ENCODE data around the gene CCNY. TPM values are rescaled to one million over a fixed set of nuclear protein-coding genes. Genes with fewer than 3 reads are reported as not detected.

Gene CCNY
- total and polyA plus RNA-seq, 2 of the 4 experiments (the other 2 are of a cell fraction) = 38.0 to 131 TPM

DNA sequence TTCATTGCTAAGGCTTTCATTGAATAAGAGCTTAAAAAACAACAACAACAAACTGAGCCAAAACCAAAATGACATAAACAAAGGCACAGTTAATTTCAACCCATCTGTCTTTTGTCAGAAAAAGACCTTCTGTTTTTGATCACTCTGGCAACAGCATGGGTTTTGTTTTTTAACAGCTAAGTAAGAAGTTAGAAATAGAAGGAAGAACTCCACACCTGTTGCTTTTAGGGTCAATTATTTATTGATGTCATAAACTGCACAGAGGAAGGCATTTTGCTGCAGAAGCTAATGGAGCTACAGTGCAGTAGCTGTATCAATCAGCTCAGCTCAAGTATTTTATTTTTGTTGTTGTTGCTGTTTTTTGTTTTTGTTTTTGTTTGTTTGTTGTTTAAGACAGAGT, 252.5 kb downstream of the CCNY start:
- Histone ChIP-seq H3K4ac (ENCODE audit: low read depth, low read length) (no peak overlapping the region), H4K8ac (ENCODE audit: low read depth in 2 of 2, low read length in 2 of 2) (no peak overlapping the region), H2BK15ac (ENCODE audit: low read depth, low read length) (no peak overlapping the region), H2AFZ (replicated peaks; ENCODE audit: low read length, poor library complexity) (no peak overlapping the region), H3K4me1 (ENCODE audit: control insufficient read depth, insufficient read depth, low read length) (no peaks in the 10 kb centered on the region), H2BK20ac (ENCODE audit: low read depth, low read length) (no peak overlapping the region), H3K79me1 (ENCODE audit: low read depth in 1 of 2, low read length in 2 of 2) (no peaks in the 10 kb centered on the region), H3K9me3 (ENCODE audit: control insufficient read depth, insufficient read depth, low read length) (peaks cover 9% of the 10 kb centered on the region), H3K36me3 (ENCODE audit: control insufficient read depth, insufficient read depth, low read length) (no peaks in the 10 kb centered on the region), H2BK120ac (ENCODE audit: low read depth, low read length) (no peak overlapping the region), H4K20me1 (ENCODE audit: insufficient read depth, low read length) (no peaks in the 10 kb centered on the region; the same call in 1 of the 2 replicates), H3K9ac (ENCODE audit: low read depth, low read length) (no peak overlapping the region), H4K5ac (ENCODE audit: low read depth, low read length) (no peak overlapping the region), H2BK5ac (ENCODE audit: low read depth, low read length, poor library complexity, severe bottlenecking) (no peak overlapping the region), H3K9me1 (ENCODE audit: insufficient read depth, low read length) (no peaks in the 10 kb centered on the region), H2AK9ac (replicated peaks; ENCODE audit: low read depth, low read length, poor library complexity) (no peak overlapping the region), H3K14ac (replicated peaks; ENCODE audit: low read depth, low read length) (no peak overlapping the region), H3K18ac (ENCODE audit: low read depth, low read length) (no peak overlapping the region), H3K56ac (ENCODE audit: extremely low read depth, insufficient read depth, low read length) (no peak overlapping the region), H2AK5ac (ENCODE audit: low read depth, low read length) (no peak overlapping the region), H3K4me2 (ENCODE audit: low read depth, low read length) (no peak overlapping the region), H4K91ac (ENCODE audit: insufficient read depth, low read depth, low read length) (no peak overlapping the region), H3K4me3 (ENCODE audit: insufficient read depth, low read depth, low read length) (no peak overlapping the region), H3K27ac (ENCODE audit: insufficient read depth, low read length) (no peak overlapping the region), H3K27me3 (ENCODE audit: control insufficient read depth, insufficient read depth, low read length) (peaks cover 31% of the 10 kb centered on the region), H3K23ac (ENCODE audit: low read depth, low read length) (no peak overlapping the region)
- no peak for ATAC-seq (ENCODE audit: low read depth)
- no peak for TF ChIP-seq MAFK (IDR thresholded peaks at IDR 0.05; ENCODE audit: low read depth, low read length)
- TF ChIP-seq SMC3 (IDR thresholded peaks at IDR 0.05; ENCODE audit: low read depth, low read length) = no peak
- no peak for TF ChIP-seq RAD21 (IDR thresholded peaks at IDR 0.05; ENCODE audit: low read length)
- TF ChIP-seq BHLHE40 (IDR thresholded peaks at IDR 0.05; ENCODE audit: low read depth, low read length) = no peak
- no peak for TF ChIP-seq FOS (IDR thresholded peaks at IDR 0.05; ENCODE audit: low read depth, low read length)
- TF ChIP-seq MXI1 (IDR thresholded peaks at IDR 0.05; ENCODE audit: borderline replicate concordance, low read depth, low read length) = no peak
- no peak for TF ChIP-seq MAZ (IDR thresholded peaks at IDR 0.05; ENCODE audit: borderline replicate concordance, low read depth, low read length)
- no TSS peak for BruUV-seq (replicated peaks)
- dilution Hi-C loops (cut with HindIII; ENCODE audit: low sequenced_read_pairs, unreplicated experiment) = no loop called here
- CTCF ChIA-PET = interaction anchor here (0.8 to 1.6 kb wide), 3 partner anchors 14 to 1292 kb away, joined by 3 to 4 read pairs (median 3); no protein-coding TSS in a partner anchor
- POLR2A ChIA-PET (ENCODE audit: unreplicated experiment) = no interaction called here
- in situ Hi-C loops (cut with MboI; ENCODE audit: low sequenced_read_pairs) = no loop called here
- intact Hi-C loops (cut with micrococcal nuclease) = no loop called here
- DNase-seq = no peak
